ENCODE measurements around the gene TRPC4AP.

Gene TRPC4AP

GRCh38 chr20:35065181-35065580 is 27.4 kb downstream of the TRPC4AP start:
- TF ChIP-seq ZNF70 (CRISPR knock-in tag; IDR thresholded peaks at IDR 0.05) (no peak), PATZ1 (CRISPR knock-in tag; IDR thresholded peaks at IDR 0.05; ENCODE audit: borderline replicate concordance) (no peak), ZNF8 (CRISPR knock-in tag; IDR thresholded peaks at IDR 0.05) (no peak), ARNTL (CRISPR knock-in tag; IDR thresholded peaks at IDR 0.05; ENCODE audit: borderline replicate concordance, low read depth) (no peak), TOX (CRISPR knock-in tag; IDR thresholded peaks at IDR 0.05; ENCODE audit: borderline replicate concordance) (no peak), ZFP30 (CRISPR knock-in tag; IDR thresholded peaks at IDR 0.05) (no peak), PPARA (CRISPR knock-in tag; IDR thresholded peaks at IDR 0.05; ENCODE audit: borderline replicate concordance) (no peak), TCF4 (CRISPR knock-in tag; IDR thresholded peaks at IDR 0.05; ENCODE audit: borderline replicate concordance) (no peak), ESRRG (CRISPR knock-in tag; IDR thresholded peaks at IDR 0.05) (no peak), ZNF565 (CRISPR knock-in tag; conservative IDR thresholded peaks at IDR 0.05; ENCODE audit: low read depth) (no peak), TSHZ2 (CRISPR knock-in tag; IDR thresholded peaks at IDR 0.05) (no peak), CSDC2 (CRISPR knock-in tag; IDR thresholded peaks at IDR 0.05) (no peak)
- TF ChIP-seq, protein P1, sequence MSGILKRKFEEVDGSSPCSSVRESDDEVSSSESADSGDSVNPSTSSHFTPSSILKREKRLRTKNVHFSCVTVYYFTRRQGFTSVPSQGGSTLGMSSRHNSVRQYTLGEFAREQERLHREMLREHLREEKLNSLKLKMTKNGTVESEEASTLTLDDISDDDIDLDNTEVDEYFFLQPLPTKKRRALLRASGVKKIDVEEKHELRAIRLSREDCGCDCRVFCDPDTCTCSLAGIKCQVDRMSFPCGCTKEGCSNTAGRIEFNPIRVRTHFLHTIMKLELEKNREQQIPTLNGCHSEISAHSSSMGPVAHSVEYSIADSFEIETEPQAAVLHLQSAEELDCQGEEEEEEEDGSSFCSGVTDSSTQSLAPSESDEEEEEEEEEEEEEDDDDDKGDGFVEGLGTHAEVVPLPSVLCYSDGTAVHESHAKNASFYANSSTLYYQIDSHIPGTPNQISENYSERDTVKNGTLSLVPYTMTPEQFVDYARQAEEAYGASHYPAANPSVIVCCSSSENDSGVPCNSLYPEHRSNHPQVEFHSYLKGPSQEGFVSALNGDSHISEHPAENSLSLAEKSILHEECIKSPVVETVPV (CRISPR knock-in tag; IDR thresholded peaks at IDR 0.05), result no peak
- ATAC-seq, result no peak

DNA sequence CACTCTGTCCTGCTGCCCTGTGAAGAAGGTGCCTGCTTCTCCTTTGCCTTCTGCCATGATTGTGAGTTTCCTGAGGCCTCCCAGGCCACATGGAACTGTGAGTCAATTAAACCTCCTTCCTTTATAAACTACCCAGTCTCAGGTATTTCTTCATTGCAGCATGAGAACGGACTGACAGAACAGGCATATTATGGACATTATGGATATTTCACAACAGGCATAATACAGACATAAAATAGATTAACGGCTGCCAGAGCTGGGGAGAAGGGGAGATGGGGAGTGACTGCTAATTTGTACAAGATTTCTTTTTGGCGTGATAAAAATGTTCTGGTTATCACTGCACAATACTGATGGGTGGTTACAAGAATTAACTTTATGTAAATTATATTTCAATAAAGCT is 29.4 kb downstream of the TRPC4AP start:
- no peak for ATAC-seq
- no peak for TF ChIP-seq PATZ1 (CRISPR knock-in tag; IDR thresholded peaks at IDR 0.05; ENCODE audit: borderline replicate concordance)
- TF ChIP-seq TSHZ2 (CRISPR knock-in tag; IDR thresholded peaks at IDR 0.05), result no peak
- TF ChIP-seq, protein P2, sequence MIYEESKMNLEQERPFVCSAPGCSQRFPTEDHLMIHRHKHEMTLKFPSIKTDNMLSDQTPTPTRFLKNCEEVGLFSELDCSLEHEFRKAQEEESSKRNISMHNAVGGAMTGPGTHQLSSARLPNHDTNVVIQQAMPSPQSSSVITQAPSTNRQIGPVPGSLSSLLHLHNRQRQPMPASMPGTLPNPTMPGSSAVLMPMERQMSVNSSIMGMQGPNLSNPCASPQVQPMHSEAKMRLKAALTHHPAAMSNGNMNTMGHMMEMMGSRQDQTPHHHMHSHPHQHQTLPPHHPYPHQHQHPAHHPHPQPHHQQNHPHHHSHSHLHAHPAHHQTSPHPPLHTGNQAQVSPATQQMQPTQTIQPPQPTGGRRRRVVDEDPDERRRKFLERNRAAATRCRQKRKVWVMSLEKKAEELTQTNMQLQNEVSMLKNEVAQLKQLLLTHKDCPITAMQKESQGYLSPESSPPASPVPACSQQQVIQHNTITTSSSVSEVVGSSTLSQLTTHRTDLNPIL (CRISPR knock-in tag; IDR thresholded peaks at IDR 0.05; ENCODE audit: low read depth), result no peak
- TF ChIP-seq OSR1 (CRISPR knock-in tag; IDR thresholded peaks at IDR 0.05), result no peak
- TF ChIP-seq SNAI2 (CRISPR knock-in tag; IDR thresholded peaks at IDR 0.05), result no peak
- TF ChIP-seq ARNTL (CRISPR knock-in tag; IDR thresholded peaks at IDR 0.05; ENCODE audit: borderline replicate concordance, low read depth), result no peak
- no peak for TF ChIP-seq GLIS3 (CRISPR knock-in tag; IDR thresholded peaks at IDR 0.05)
- TF ChIP-seq, protein P1 (CRISPR knock-in tag; IDR thresholded peaks at IDR 0.05), result no peak
- TF ChIP-seq ZFP3 (CRISPR knock-in tag; IDR thresholded peaks at IDR 0.05), result no peak
- TF ChIP-seq ZFP30 (CRISPR knock-in tag; IDR thresholded peaks at IDR 0.05), result no peak
- TF ChIP-seq ZNF565 (CRISPR knock-in tag; conservative IDR thresholded peaks at IDR 0.05; ENCODE audit: low read depth), result no peak
- no peak for TF ChIP-seq ZNF8 (CRISPR knock-in tag; IDR thresholded peaks at IDR 0.05)
- TF ChIP-seq PPARA (CRISPR knock-in tag; IDR thresholded peaks at IDR 0.05; ENCODE audit: borderline replicate concordance), result no peak
- TF ChIP-seq BACH2 (CRISPR knock-in tag; IDR thresholded peaks at IDR 0.05; ENCODE audit: borderline replicate concordance), result no peak
- TF ChIP-seq ISL1 (CRISPR knock-in tag; IDR thresholded peaks at IDR 0.05), result no peak
- TF ChIP-seq ESRRG (CRISPR knock-in tag; IDR thresholded peaks at IDR 0.05), result no peak
- TF ChIP-seq TCF4 (CRISPR knock-in tag; IDR thresholded peaks at IDR 0.05; ENCODE audit: borderline replicate concordance), result no peak
- no peak for TF ChIP-seq ZNF70 (CRISPR knock-in tag; IDR thresholded peaks at IDR 0.05)
- no peak for TF ChIP-seq ZC3H10 (CRISPR knock-in tag; IDR thresholded peaks at IDR 0.05)
- TF ChIP-seq, protein P3, sequence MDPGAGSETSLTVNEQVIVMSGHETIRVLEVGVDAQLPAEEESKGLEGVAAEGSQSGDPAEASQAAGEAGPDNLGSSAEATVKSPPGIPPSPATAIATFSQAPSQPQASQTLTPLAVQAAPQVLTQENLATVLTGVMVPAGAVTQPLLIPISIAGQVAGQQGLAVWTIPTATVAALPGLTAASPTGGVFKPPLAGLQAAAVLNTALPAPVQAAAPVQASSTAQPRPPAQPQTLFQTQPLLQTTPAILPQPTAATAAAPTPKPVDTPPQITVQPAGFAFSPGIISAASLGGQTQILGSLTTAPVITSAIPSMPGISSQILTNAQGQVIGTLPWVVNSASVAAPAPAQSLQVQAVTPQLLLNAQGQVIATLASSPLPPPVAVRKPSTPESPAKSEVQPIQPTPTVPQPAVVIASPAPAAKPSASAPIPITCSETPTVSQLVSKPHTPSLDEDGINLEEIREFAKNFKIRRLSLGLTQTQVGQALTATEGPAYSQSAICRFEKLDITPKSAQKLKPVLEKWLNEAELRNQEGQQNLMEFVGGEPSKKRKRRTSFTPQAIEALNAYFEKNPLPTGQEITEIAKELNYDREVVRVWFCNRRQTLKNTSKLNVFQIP (CRISPR knock-in tag; IDR thresholded peaks at IDR 0.05; ENCODE audit: borderline replicate concordance, low read depth), result no peak
